Liver (tissue), 9 donors: Measurements from ENCODE around the gene ACKR3. TPM values are rescaled to one million over a fixed set of nuclear protein-coding genes. Genes with fewer than 3 reads are reported as not detected.

ENCODE experiments used
- DNase-seq: peaks from one replicate; pipeline ENCODE4 v3.0.0-alpha.2; 2017; ENCODE audit warnings: low spot score
- H3K27ac ChIP-seq, 2 donors: one replicate each; pipeline ENCODE4 v1.7.0; 2013; ENCODE audit warnings: inconsistent platforms in 2 of 2, low read length in 2 of 2, control low read depth in 1 of 2, low read depth in 1 of 2, mild to moderate bottlenecking in 1 of 2
- H3K27me3 ChIP-seq, 4 donors: one replicate each; pipeline versions ENCODE4 v1.6.1 to v1.7.0; 2013; ENCODE audit warnings: low read length in 3 of 4, inconsistent platforms in 1 of 4, mild to moderate bottlenecking in 1 of 4, moderate library complexity in 1 of 4; ENCODE audit not compliant: control insufficient read depth in 4 of 4, insufficient read depth in 4 of 4
- H3K36me3 ChIP-seq, 4 donors: one replicate each; pipeline versions ENCODE4 v1.6.1 to v1.7.0; 2013; ENCODE audit warnings: low read length in 3 of 4, mild to moderate bottlenecking in 3 of 4, low read depth in 1 of 4, moderate library complexity in 1 of 4; ENCODE audit not compliant: control insufficient read depth in 4 of 4, insufficient read depth in 3 of 4
- H3K4me1 ChIP-seq, 4 donors: one replicate each; pipeline versions ENCODE4 v1.6.1 to v1.7.0; 2013; ENCODE audit warnings: low read length in 3 of 4, mild to moderate bottlenecking in 3 of 4, moderate library complexity in 1 of 4; ENCODE audit not compliant: control insufficient read depth in 4 of 4, insufficient read depth in 4 of 4
- H3K4me3 ChIP-seq, 3 donors: one replicate each; pipeline versions ENCODE4 v1.6.1 to v1.7.0; 2013; ENCODE audit warnings: low read length in 3 of 3, control low read depth in 1 of 3, low read depth in 1 of 3, mild to moderate bottlenecking in 1 of 3
- H3K9ac ChIP-seq, 2 donors: one replicate each; pipeline ENCODE4 v1.7.0; 2013; ENCODE audit warnings: low read length in 2 of 2, mild to moderate bottlenecking in 2 of 2, moderate library complexity in 2 of 2, control low read depth in 1 of 2, low read depth in 1 of 2
- H3K9me3 ChIP-seq, 4 donors: one replicate each; pipeline versions ENCODE4 v1.6.1 to v1.7.0; 2013; ENCODE audit warnings: low read length in 3 of 4; ENCODE audit not compliant: control insufficient read depth in 4 of 4
- CTCF ChIP-seq: fragments of 150-350 bp; IDR thresholded peaks from 2 replicates; pipeline ENCODE4 v1.5.1; 2017; ENCODE audit warnings: improper control_type of control experiment, low read depth, low read length; ENCODE audit not compliant: missing input control
- EGR1 ChIP-seq, 2 donors: IDR thresholded peaks; 2 replicates each; pipeline ENCODE4 v1.6.1; 2016 to 2018; ENCODE audit warnings: antibody characterized with exemption in 2 of 2, low read depth in 2 of 2
- FOXA1 ChIP-seq: IDR thresholded peaks from 2 replicates; pipeline ENCODE4 v1.6.1; 2016; ENCODE audit warnings: antibody characterized with exemption
- FOXA2 ChIP-seq: IDR thresholded peaks from 2 replicates; pipeline ENCODE4 v1.6.1; 2016; ENCODE audit warnings: antibody characterized with exemption
- GABPA ChIP-seq, 2 donors: IDR thresholded peaks in 1 of 2; conservative IDR thresholded peaks in 1 of 2; 2 replicates each; pipeline ENCODE4 v1.6.1; 2016; ENCODE audit warnings: antibody characterized with exemption in 2 of 2, mild to moderate bottlenecking in 1 of 2, moderate library complexity in 1 of 2
- HNF4A ChIP-seq, 2 donors: conservative IDR thresholded peaks; 2 replicates each; pipeline ENCODE4 v1.6.1; 2016; ENCODE audit warnings: antibody characterized with exemption in 2 of 2, mild to moderate bottlenecking in 2 of 2
- HNF4G ChIP-seq: IDR thresholded peaks from 2 replicates; pipeline ENCODE4 v1.6.1; 2016; ENCODE audit warnings: antibody characterized with exemption
- JUND ChIP-seq, 2 donors: IDR thresholded peaks; 2 replicates each; pipeline ENCODE4 v1.6.1; 2016; ENCODE audit warnings: antibody characterized with exemption in 2 of 2
- NR2F2 ChIP-seq: IDR thresholded peaks from 2 replicates; pipeline ENCODE4 v1.6.1; 2016; ENCODE audit warnings: antibody characterized with exemption
- RAD21 ChIP-seq, 2 donors: IDR thresholded peaks; 2 replicates each; pipeline ENCODE4 v1.6.1; 2016; ENCODE audit warnings: antibody characterized with exemption in 2 of 2, mild to moderate bottlenecking in 2 of 2
- RXRA ChIP-seq, 2 donors: IDR thresholded peaks; 2 replicates each; pipeline ENCODE4 v1.6.1; 2017 to 2018; ENCODE audit warnings: antibody characterized with exemption in 2 of 2, mild to moderate bottlenecking in 1 of 2
- SP1 ChIP-seq: IDR thresholded peaks from 2 replicates; pipeline ENCODE4 v1.6.1; 2018; ENCODE audit warnings: antibody characterized with exemption, mild to moderate bottlenecking
- TAF1 ChIP-seq: conservative IDR thresholded peaks from 2 replicates; pipeline ENCODE4 v1.6.1; 2016; ENCODE audit warnings: antibody characterized with exemption, mild to moderate bottlenecking
- YY1 ChIP-seq: IDR thresholded peaks from 2 replicates; pipeline ENCODE4 v1.6.1; 2016; ENCODE audit warnings: antibody characterized with exemption, mild to moderate bottlenecking
- WGBS: extraction: QIAGEN DNeasy Blood & Tissue Kit; methylation state at CpG from one replicate; pipeline ENCODE4 v1.1.7; 2013; 5-methylcytosine and 5-hydroxymethylcytosine counted together
- polyA plus RNA-seq, 2 donors: library from polyadenylated mRNA; stranded (reverse) in 1 of 2; unstranded in 1 of 2; fragments of 200-250 nt in 1 of 2; fragments of >200 nt in 1 of 2; fragmentation: Nextera tagmentation in 1 of 2; extraction: Ambion mirVana in 1 of 2; gene quantifications; one replicate each; pipeline versions ENCODE4 v1.2.1 to v1.2.3, GENCODE V29; 2013 to 2015
- total RNA-seq, 2 donors: library from RNA; depleted of rRNA; stranded (reverse); fragments of >200 nt; gene quantifications; one replicate each; pipeline ENCODE4 v1.2.3, GENCODE V29; 2014
- TF ChIP-seq, protein P1 (sequence below): IDR thresholded peaks from 2 replicates; pipeline ENCODE4 v1.6.1; 2016; ENCODE audit warnings: antibody characterized with exemption
- TF ChIP-seq, protein P2 (sequence below): IDR thresholded peaks from 2 replicates; pipeline ENCODE4 v1.6.1; 2016; ENCODE audit warnings: antibody characterized with exemption, mild to moderate bottlenecking
- TF ChIP-seq, protein P3 (sequence below): IDR thresholded peaks from 2 replicates; pipeline ENCODE4 v1.6.1; 2016; ENCODE audit warnings: antibody characterized with exemption
- TF ChIP-seq, protein P4 (sequence below): IDR thresholded peaks from 2 replicates; pipeline ENCODE4 v1.6.1; 2016; ENCODE audit warnings: antibody characterized with exemption
- donor health status: healthy.
- donor health status: healthy.
- donor health status: healthy.
- donor health status: healthy.
- donor health status: healthy.

The ACKR3 gene
- total and polyA plus RNA-seq, 4 donors = 1.6 to 6.0 (median 3.0) TPM

GRCh38 chr2:236613612-236614011 is 44.0 kb downstream of the ACKR3 start:
- TF ChIP-seq EGR1 (IDR thresholded peaks at IDR 0.05; ENCODE audit: low read depth in 2 of 2) (no peak), HNF4A (conservative IDR thresholded peaks at IDR 0.05) (no peak), GABPA (IDR thresholded peaks at IDR 0.05 in 1 of 2, conservative IDR thresholded peaks at IDR 0.05 in 1 of 2) (no peak)
- no peak overlapping the region for H3K9ac ChIP-seq
- no peak for DNase-seq

DNA sequence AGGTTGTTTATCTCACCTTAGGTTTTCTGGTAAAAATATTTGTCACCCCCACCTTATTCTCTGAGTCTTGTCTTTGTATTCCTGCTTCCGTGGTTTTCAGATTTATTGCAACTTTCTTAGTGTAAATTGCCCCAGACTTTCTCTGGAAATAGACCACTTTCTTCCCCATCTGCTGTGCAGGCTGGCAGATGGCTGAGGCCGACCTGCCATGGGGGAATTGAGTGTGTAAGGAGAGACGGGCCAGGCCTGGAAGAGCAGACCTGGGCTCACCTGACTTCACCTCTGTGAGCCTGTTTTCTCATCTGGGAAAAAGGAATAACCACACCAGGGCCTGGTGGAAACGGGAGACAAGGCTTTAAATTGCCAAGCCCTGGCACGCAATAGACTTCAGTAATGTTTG is 44.9 kb downstream of the ACKR3 start:
- H3K27ac ChIP-seq = no peak overlapping the region
- 90% methylated on average over 5 of the region's 5 CpGs for WGBS
- H3K9ac ChIP-seq = no peak overlapping the region
- H3K4me3 ChIP-seq = no peak overlapping the region
- peaks cover 0 to 2% (median 0%) of the 10 kb centered on the region in 4 donors for H3K27me3 ChIP-seq
- TF ChIP-seq GABPA (IDR thresholded peaks at IDR 0.05 in 1 of 2, conservative IDR thresholded peaks at IDR 0.05 in 1 of 2) (no peak), FOXA2 (no peak), HNF4G (no peak), YY1 (no peak), FOXA1 (no peak), RAD21 (IDR thresholded peaks at IDR 0.05) (no peak), RXRA (IDR thresholded peaks at IDR 0.05) (no peak), EGR1 (IDR thresholded peaks at IDR 0.05; ENCODE audit: low read depth in 2 of 2) (no peak), CTCF (no peak), JUND (IDR thresholded peaks at IDR 0.05) (no peak), HNF4A (conservative IDR thresholded peaks at IDR 0.05) (no peak), TAF1 (no peak), NR2F2 (no peak), SP1 (no peak)
- TF ChIP-seq, protein P1, sequence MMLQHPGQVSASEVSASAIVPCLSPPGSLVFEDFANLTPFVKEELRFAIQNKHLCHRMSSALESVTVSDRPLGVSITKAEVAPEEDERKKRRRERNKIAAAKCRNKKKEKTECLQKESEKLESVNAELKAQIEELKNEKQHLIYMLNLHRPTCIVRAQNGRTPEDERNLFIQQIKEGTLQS = no peak
- TF ChIP-seq, protein P2, sequence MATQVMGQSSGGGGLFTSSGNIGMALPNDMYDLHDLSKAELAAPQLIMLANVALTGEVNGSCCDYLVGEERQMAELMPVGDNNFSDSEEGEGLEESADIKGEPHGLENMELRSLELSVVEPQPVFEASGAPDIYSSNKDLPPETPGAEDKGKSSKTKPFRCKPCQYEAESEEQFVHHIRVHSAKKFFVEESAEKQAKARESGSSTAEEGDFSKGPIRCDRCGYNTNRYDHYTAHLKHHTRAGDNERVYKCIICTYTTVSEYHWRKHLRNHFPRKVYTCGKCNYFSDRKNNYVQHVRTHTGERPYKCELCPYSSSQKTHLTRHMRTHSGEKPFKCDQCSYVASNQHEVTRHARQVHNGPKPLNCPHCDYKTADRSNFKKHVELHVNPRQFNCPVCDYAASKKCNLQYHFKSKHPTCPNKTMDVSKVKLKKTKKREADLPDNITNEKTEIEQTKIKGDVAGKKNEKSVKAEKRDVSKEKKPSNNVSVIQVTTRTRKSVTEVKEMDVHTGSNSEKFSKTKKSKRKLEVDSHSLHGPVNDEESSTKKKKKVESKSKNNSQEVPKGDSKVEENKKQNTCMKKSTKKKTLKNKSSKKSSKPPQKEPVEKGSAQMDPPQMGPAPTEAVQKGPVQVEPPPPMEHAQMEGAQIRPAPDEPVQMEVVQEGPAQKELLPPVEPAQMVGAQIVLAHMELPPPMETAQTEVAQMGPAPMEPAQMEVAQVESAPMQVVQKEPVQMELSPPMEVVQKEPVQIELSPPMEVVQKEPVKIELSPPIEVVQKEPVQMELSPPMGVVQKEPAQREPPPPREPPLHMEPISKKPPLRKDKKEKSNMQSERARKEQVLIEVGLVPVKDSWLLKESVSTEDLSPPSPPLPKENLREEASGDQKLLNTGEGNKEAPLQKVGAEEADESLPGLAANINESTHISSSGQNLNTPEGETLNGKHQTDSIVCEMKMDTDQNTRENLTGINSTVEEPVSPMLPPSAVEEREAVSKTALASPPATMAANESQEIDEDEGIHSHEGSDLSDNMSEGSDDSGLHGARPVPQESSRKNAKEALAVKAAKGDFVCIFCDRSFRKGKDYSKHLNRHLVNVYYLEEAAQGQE = no peak
- TF ChIP-seq, protein P3, sequence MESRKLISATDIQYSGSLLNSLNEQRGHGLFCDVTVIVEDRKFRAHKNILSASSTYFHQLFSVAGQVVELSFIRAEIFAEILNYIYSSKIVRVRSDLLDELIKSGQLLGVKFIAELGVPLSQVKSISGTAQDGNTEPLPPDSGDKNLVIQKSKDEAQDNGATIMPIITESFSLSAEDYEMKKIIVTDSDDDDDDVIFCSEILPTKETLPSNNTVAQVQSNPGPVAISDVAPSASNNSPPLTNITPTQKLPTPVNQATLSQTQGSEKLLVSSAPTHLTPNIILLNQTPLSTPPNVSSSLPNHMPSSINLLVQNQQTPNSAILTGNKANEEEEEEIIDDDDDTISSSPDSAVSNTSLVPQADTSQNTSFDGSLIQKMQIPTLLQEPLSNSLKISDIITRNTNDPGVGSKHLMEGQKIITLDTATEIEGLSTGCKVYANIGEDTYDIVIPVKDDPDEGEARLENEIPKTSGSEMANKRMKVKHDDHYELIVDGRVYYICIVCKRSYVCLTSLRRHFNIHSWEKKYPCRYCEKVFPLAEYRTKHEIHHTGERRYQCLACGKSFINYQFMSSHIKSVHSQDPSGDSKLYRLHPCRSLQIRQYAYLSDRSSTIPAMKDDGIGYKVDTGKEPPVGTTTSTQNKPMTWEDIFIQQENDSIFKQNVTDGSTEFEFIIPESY = no peak
- TF ChIP-seq, protein P4, sequence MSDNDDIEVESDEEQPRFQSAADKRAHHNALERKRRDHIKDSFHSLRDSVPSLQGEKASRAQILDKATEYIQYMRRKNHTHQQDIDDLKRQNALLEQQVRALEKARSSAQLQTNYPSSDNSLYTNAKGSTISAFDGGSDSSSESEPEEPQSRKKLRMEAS = no peak
- no peaks in the 10 kb centered on the region for H3K4me1 ChIP-seq
- H3K36me3 ChIP-seq = no peaks in the 10 kb centered on the region
- no peak for DNase-seq
- H3K9me3 ChIP-seq = no peaks in the 10 kb centered on the region

More at GRCh38 chr2:236613612-236614011, 44.0 kb downstream of the ACKR3 start:
- 93% methylated on average over 4 of the region's 4 CpGs for WGBS
- Histone ChIP-seq H3K4me1 (no peaks in the 10 kb centered on the region), H3K27ac (no peak overlapping the region), H3K36me3 (no peaks in the 10 kb centered on the region), H3K4me3 (no peak overlapping the region), H3K9me3 (no peaks in the 10 kb centered on the region), H3K27me3 (peaks cover 0 to 2% (median 0%) of the 10 kb centered on the region in 4 donors)
